PC-3 (cell line): ENCODE measurements around the gene XPNPEP1.

ENCODE experiments used
- EZH2 ChIP-seq: fragments of 300-600 bp; sonication (generic); IDR thresholded peaks from one replicate; pipeline ENCODE4 v1.6.1; 2017; ENCODE audit warnings: antibody characterized with exemption, mild to moderate bottlenecking, low read length; ENCODE audit not compliant: unreplicated experiment
- EZH2phosphoT487 ChIP-seq: fragments of 300-600 bp; sonication (generic); IDR thresholded peaks from 2 replicates; pipeline ENCODE4 v1.6.1; 2018; ENCODE audit warnings: mild to moderate bottlenecking, antibody characterized with exemption, low read length, borderline replicate concordance
- TF ChIP-seq, protein P1 (sequence below): fragments of 300-600 bp; sonication (generic); conservative IDR thresholded peaks from 2 replicates; pipeline ENCODE4 v1.5.1; 2017; ENCODE audit warnings: antibody characterized with exemption, low read depth, mild to moderate bottlenecking, low read length

DNA sequence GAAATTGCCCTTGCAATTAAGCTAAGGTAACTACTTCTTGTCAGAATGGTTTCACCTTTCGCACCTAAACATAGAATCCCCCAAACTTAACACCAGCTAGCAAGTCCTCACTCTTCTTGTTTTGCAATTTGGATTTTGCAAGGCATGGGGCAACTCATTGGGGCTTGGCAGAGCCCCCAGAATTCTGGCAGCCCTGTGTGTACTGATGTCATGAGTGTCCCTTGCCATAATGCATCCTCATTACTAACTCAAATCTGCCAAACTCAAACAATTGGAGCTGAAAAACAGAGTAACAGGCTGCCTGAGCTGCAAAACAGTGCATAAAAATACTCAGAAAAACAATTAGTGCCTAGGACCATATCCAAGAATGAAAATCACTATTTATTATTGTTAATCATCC lies 7.9 kb upstream of the XPNPEP1 start:
- TF ChIP-seq, protein P1, sequence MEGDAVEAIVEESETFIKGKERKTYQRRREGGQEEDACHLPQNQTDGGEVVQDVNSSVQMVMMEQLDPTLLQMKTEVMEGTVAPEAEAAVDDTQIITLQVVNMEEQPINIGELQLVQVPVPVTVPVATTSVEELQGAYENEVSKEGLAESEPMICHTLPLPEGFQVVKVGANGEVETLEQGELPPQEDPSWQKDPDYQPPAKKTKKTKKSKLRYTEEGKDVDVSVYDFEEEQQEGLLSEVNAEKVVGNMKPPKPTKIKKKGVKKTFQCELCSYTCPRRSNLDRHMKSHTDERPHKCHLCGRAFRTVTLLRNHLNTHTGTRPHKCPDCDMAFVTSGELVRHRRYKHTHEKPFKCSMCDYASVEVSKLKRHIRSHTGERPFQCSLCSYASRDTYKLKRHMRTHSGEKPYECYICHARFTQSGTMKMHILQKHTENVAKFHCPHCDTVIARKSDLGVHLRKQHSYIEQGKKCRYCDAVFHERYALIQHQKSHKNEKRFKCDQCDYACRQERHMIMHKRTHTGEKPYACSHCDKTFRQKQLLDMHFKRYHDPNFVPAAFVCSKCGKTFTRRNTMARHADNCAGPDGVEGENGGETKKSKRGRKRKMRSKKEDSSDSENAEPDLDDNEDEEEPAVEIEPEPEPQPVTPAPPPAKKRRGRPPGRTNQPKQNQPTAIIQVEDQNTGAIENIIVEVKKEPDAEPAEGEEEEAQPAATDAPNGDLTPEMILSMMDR: no peak
- no peak for TF ChIP-seq EZH2
- no peak for TF ChIP-seq EZH2phosphoT487
